Activated CD8-positive, alpha-beta memory T cell treated with anti-CD3 and anti-CD28 coated beads, Interleukin-2, amount 50 U/mL, for 1 hour (primary cell): Measurements from ENCODE around the gene LYZ.

Experiments
- DNase-seq: peaks from one replicate; pipeline ENCODE4 v3.0.0-alpha.2; 2020; ENCODE audit errors: extremely low read depth

LYZ gene

DNA sequence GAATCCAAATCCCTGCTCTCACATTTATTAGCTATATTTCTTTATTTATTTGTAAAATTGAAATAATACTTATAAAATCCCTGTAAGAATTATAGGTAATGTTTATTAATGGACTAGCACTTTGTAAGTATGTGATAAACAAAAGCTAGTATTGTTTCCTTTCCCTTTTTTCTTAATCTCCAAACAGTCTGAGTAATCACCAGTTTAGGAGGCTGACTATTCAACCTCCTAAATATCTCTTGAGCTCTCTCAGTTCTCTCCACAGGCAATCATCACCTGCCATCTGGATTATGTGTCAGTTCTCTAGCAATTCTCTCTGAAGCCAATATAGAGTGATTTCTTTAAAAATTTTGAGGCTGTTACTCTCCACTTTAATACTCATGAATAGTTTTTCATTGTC is 9.2 kb upstream of the LYZ start:
- DNase-seq = no peak

DNA sequence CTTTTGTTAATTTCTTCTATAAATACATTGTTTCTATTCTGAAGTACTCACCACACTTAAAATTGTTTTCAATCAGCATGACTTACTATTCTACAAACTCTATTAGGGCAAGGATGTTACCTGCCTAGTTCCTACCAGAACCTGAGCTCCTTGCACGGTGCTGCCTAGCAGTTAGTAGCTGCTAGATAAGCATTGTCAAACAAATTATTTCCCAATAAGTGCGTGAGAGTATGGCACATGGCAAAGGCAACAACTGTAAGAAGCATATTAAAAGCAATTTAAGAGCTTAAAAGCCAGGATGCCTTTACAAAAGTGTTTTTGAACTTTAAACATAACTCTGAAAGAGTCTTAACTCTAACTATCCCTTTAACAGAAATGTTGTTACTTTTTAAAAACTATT is 8.2 kb upstream of the LYZ start:
- no peak for DNase-seq

DNA sequence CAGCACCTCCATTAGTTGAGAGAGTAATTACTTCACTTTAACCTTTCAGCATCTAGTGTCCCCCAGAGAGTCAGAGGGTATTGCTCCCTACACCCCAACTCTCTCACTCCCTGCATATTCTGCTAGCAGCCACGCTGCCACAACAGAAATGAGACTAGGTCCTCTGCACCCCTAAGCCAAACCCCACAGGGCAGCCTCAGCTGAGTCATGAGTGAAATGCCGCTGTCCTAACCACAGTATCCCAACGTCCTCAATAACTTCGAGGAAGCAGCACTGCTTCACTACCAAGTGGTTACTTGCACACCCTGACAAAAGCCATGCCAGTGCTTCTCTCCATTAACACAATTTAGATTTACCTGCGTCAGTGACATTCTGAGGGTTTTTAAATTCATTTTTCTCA is 6.9 kb upstream of the LYZ start:
- DNase-seq = no peak

- no peak for DNase-seq
Observed at GRCh38 chr12:69342421-69342820, 5.8 kb upstream of the LYZ start.

DNA sequence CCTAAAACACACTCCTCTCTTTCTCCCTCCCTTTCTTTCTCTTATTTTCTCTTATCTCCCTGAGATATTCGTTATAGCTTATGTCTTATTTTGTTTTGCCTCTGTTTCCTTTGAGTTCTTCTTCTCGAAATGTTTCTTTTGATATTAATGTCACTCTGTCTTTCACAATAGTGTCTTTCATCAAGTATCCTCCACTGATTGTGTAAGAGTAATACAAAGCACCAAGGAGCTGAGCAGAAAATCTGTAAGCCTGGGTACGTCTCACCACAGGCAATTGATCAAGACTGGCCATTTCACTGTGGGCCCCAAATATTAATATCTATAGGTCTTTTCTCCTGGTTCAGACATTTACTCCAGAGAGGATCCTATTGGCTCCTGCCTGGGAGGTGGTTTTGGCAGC is 4.8 kb upstream of the LYZ start:
- DNase-seq = no peak

- DNase-seq = no peak
Observed at GRCh38 chr12:69343885-69344612, 4.1 kb upstream of the LYZ start.

- DNase-seq = no peak
Observed at GRCh38 chr12:69345077-69345476, 3.1 kb upstream of the LYZ start.

GRCh38 chr12:69345742-69346141 is 2.4 kb upstream of the LYZ start:
- DNase-seq = no peak

DNA sequence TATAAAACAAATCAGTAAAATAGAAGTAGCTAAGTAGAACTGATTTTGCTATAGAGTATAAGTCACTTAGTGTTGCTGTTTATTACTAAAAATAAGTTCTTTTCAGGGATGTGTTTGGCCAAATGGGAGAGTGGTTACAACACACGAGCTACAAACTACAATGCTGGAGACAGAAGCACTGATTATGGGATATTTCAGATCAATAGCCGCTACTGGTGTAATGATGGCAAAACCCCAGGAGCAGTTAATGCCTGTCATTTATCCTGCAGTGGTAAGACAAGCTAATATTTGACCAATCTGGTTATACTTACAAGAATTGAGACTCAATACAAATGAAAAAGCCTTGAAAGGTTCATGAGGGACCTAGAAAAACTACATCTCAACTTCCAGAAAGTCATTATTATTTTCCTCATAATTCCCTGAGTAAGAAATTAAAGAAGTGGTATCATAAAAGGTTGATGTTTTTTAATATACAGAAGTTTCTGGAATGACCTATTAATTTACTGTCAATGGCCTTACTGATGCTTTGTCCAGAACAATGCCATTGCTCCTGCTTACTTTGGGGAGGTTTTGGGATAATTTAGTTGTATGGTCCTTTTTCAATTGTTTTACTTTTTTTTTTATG is 1.9 kb downstream of the LYZ start:
- DNase-seq = no peak

GRCh38 chr12:69350777-69351176 is 2.6 kb downstream of the LYZ start:
- DNase-seq = no peak

- DNase-seq = no peak
Observed at GRCh38 chr12:69351462-69352236, 3.5 kb downstream of the LYZ start.

DNA sequence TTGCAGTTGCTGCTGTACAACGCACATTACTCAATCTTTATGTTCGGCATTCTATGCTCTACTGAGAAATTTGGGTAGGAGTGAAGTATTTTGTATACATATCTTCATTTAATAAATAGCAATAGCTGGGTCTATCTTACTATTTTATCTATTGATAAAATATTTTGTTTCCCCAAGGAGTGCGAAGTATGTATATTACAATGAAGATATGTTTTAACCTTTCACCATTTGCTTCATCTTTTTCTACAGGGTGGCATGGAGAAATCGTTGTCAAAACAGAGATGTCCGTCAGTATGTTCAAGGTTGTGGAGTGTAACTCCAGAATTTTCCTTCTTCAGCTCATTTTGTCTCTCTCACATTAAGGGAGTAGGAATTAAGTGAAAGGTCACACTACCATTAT is 4.7 kb downstream of the LYZ start:
- DNase-seq = no peak

DNA sequence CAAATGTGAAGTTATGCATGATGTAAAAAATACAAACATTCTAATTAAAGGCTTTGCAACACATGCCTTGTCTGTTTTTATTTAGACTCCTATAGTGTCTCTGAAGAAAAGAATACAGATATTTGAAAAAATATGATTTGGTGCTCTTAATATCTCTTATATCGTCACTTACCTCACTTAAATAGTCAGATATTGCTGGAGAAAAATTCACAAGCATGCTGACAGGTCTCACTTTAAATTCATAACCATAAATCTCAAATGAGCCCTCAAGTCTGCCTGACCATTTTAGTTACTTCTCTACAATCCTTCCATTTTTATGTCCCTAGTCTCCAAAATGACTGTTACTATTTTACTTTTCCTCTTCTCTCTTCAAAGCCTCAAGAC is 6.0 kb downstream of the LYZ start:
- DNase-seq = no peak

DNA sequence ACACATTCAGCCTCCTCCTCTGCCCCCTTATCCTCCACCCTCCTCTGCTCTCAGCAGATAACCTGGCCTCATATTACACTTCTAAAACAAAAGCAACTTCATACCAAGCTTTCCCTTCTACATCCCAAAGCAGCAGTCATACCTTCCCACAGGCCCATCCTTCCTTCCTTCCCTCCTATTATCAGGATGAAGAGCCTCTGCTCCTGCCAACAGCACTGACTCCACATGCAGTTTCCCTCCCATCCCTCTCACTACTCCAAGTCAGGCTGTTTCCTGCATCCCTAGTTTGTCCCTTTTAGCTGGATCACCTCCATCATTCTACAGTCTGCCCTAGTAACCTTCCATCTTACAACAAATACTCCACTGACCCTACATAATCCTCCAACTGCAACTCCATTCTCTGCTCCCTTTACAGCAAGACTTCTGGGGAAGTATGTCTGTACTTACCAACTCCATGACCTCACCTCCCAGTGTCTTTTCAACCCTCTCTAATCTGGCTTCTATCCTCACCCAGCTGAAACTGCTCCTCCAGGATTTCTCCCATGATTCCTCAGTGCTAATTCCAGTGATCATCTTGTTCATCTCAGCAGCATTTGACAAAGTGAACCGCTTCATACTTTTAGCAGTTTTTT is 6.5 kb downstream of the LYZ start:
- no peak for DNase-seq

DNA sequence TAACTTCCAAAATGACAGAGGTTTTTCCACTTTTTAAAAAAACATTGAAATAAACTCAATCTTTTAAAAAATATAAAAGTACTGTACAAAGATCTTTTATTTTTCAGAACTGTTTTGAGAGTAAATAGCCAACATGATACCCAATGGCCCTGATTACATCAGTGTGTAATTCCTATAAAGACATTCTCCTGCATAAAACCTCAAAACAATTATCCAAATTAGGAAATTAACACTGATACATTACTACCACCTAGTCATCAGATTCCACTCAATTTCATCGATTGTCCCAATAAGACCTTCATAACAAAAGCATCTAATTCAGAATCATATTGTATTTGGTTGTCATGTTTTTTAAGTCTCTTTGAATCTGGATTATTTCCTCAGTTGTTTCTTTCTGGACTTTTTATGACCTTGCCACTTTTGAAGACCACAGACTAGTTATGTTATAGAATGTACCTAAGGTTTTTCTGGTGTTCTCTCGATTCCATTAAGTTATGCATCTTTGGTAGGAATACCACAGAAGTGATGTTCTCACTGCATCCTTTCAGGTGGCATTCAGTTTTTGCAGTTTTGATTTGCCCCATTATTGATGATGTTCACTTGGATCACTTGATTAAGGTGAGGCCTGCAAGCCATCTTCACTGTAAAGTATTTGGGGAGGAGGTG is 7.3 kb downstream of the LYZ start:
- DNase-seq = no peak

DNA sequence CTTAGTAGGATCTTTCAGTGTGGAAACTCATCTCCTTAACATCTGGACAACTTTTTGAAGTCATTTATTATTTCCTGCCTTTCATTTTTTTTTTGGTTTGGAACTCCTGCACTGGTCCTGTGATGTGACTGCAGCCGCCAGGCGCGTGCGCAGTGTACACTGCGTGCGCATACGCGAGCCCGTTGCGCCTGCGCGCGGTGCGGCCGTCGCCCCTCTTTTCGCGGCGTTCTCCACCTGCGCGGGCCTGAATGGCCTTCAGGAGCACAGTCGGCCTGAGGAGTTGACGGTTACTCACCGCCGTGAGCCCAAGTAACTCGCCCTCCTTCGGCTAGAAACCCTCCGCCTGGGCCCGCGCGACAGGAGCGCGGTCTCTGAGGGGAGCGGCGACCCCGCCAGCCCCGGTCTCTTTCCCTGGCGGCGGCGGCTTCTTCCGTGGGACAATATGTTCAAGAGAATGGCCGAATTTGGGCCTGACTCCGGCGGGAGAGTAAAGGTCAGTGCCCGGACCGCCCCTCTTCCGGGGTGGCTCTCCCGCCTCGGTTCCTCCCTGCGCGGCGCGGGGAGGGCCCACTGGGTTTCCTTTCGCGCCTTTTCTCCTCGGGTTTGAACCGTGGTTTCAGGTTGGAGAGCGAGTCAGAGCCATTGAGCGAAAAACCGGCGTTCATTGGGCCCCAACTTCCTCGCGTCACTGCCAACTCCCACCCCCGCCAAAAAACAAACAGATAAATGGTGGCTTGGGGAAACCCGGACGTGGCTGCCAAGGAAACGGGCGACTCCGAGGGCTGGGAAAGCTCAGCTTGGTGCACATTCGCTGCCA is 11.6 kb downstream of the LYZ start, which contains the start of gene YEATS4:
Gene YEATS4 (plus strand): TSS at position 213 of the 817 bp plus-strand sequence. CDS start 230 bp downstream, at position 443.
- DNase-seq = peak; percentile 58

GRCh38 chr12:69360348-69360672 is 12.1 kb downstream of the LYZ start:
- no peak for DNase-seq

- no peak for DNase-seq
Observed at GRCh38 chr12:69366796-69367195, 18.6 kb downstream of the LYZ start.

GRCh38 chr12:69368171-69368570 is 20.0 kb downstream of the LYZ start:
- no peak for DNase-seq

GRCh38 chr12:69383074-69383473 is 34.9 kb downstream of the LYZ start:
- no peak for DNase-seq

GRCh38 chr12:69385038-69385437 is 36.9 kb downstream of the LYZ start:
- DNase-seq = no peak
